HCT116 (cell line): ENCODE measurements around the gene HOXB3.

Source experiments
- CEBPB ChIP-seq: IDR thresholded peaks from 2 replicates; pipeline ENCODE4 v1.6.1; 2012; ENCODE audit warnings: low read depth
- EZH2 ChIP-seq: fragments of 200-600 bp; sonication (generic); IDR thresholded peaks from 2 replicates; pipeline ENCODE4 v1.6.1; 2017; ENCODE audit warnings: antibody characterized with exemption, mixed run types
- POLR2A ChIP-seq: IDR thresholded peaks from 2 replicates; pipeline ENCODE4 v1.7.0; 2011; ENCODE audit warnings: borderline replicate concordance; ENCODE audit not compliant: insufficient read depth, insufficient read length; ENCODE audit errors: extremely low read depth
- POLR2AphosphoS5 ChIP-seq: IDR thresholded peaks from 2 replicates; pipeline ENCODE4 v1.6.1; 2011; ENCODE audit warnings: mild to moderate bottlenecking, low read depth, low read length, moderate library complexity
- RAD21 ChIP-seq: IDR thresholded peaks from 2 replicates; pipeline ENCODE4 v1.6.1; 2012; ENCODE audit warnings: low read depth, mild to moderate bottlenecking
- TF ChIP-seq, protein P1 (sequence below), 3 experiments: fragments of 200-600 bp in 1 of 3; sonication (generic) in 1 of 3; IDR thresholded peaks in 2 of 3; conservative IDR thresholded peaks in 1 of 3; 2 replicates each; pipeline ENCODE4 v1.5.1; 2012 to 2017; ENCODE audit warnings: low read depth in 2 of 3, low read length in 2 of 3, antibody characterized with exemption in 1 of 3, borderline replicate concordance in 1 of 3, control low read depth in 1 of 3, mild to moderate bottlenecking in 1 of 3, mixed read lengths in 1 of 3, mixed run types in 1 of 3, moderate library complexity in 1 of 3; ENCODE audit not compliant: insufficient read depth in 1 of 3
- TF ChIP-seq, protein P2 (sequence below): IDR thresholded peaks from 2 replicates; pipeline ENCODE4 v1.6.1; 2012; ENCODE audit warnings: low read depth
- TF ChIP-seq, protein P3 (sequence below): IDR thresholded peaks from 2 replicates; pipeline ENCODE4 v1.6.1; 2012

DNA sequence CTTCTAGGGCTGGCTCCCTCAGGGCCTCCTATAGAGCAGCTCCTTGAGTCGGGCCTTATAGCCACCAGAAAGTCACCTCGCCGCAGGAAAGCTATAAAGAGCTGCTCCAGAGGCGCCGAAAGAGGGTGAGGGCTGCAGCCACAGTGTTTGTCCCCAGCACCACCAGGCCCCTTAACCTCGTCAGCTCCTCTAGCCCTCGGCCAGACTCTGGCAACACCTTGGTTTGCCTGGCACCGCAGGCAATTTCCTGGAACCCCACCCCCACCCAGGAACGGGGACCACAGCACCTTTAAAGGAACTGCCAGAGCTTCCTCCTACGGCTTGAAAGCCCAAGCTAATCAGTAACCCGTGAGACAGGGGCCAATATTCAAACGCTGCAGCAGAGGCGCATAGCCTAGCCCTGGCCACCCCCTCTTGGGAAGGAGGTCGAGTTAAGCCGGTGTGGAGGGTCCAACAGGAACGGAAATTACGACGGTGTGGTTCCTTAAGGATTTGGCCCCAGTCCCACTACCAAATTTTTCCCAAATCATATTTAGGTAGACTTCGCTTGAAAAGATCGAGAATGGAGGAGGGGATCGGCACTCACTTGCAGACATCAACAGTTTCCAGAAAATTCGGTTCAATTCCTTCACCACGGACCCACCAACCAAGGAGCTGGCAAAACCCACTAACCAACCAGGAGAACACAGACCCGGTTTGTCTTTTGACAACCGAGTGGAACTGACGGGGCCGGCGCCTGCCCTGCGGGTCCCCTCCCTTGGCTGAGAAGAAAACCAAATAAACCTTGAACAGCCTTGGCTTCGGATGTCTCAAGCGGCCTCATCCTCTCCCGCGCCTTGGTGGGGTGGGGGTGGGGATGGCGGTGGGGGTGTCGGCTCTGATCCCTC is 11.7 kb upstream of the HOXB3 start:
- TF ChIP-seq, protein P1, sequence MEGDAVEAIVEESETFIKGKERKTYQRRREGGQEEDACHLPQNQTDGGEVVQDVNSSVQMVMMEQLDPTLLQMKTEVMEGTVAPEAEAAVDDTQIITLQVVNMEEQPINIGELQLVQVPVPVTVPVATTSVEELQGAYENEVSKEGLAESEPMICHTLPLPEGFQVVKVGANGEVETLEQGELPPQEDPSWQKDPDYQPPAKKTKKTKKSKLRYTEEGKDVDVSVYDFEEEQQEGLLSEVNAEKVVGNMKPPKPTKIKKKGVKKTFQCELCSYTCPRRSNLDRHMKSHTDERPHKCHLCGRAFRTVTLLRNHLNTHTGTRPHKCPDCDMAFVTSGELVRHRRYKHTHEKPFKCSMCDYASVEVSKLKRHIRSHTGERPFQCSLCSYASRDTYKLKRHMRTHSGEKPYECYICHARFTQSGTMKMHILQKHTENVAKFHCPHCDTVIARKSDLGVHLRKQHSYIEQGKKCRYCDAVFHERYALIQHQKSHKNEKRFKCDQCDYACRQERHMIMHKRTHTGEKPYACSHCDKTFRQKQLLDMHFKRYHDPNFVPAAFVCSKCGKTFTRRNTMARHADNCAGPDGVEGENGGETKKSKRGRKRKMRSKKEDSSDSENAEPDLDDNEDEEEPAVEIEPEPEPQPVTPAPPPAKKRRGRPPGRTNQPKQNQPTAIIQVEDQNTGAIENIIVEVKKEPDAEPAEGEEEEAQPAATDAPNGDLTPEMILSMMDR (IDR thresholded peaks at IDR 0.05 in 2 of 3, conservative IDR thresholded peaks at IDR 0.05 in 1 of 3; ENCODE audit: borderline replicate concordance in 1 of 3, insufficient read depth in 1 of 3, low read depth in 2 of 3, low read length in 2 of 3) = no peak
- TF ChIP-seq EZH2 (no peak), POLR2A (no peak), CEBPB (no peak), RAD21 (no peak), POLR2AphosphoS5 (no peak)
- TF ChIP-seq, protein P2, sequence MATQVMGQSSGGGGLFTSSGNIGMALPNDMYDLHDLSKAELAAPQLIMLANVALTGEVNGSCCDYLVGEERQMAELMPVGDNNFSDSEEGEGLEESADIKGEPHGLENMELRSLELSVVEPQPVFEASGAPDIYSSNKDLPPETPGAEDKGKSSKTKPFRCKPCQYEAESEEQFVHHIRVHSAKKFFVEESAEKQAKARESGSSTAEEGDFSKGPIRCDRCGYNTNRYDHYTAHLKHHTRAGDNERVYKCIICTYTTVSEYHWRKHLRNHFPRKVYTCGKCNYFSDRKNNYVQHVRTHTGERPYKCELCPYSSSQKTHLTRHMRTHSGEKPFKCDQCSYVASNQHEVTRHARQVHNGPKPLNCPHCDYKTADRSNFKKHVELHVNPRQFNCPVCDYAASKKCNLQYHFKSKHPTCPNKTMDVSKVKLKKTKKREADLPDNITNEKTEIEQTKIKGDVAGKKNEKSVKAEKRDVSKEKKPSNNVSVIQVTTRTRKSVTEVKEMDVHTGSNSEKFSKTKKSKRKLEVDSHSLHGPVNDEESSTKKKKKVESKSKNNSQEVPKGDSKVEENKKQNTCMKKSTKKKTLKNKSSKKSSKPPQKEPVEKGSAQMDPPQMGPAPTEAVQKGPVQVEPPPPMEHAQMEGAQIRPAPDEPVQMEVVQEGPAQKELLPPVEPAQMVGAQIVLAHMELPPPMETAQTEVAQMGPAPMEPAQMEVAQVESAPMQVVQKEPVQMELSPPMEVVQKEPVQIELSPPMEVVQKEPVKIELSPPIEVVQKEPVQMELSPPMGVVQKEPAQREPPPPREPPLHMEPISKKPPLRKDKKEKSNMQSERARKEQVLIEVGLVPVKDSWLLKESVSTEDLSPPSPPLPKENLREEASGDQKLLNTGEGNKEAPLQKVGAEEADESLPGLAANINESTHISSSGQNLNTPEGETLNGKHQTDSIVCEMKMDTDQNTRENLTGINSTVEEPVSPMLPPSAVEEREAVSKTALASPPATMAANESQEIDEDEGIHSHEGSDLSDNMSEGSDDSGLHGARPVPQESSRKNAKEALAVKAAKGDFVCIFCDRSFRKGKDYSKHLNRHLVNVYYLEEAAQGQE = no peak
- TF ChIP-seq, protein P3, sequence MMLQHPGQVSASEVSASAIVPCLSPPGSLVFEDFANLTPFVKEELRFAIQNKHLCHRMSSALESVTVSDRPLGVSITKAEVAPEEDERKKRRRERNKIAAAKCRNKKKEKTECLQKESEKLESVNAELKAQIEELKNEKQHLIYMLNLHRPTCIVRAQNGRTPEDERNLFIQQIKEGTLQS = no peak
